AG04450 (cell line): ENCODE measurements around the gene SIM2. TPM values are rescaled to one million over a fixed set of nuclear protein-coding genes. Genes with fewer than 3 reads are reported as not detected.

Experiments used
- CTCF ChIA-PET: fragments of 300-600, 350-600 bp; formaldehyde crosslinking; extraction: SDS; loops from one replicate; lab custom pipeline; 2022; ENCODE audit warnings: antibody characterized with exemption, inconsistent platforms; lab: Charles Lee
- POLR2A ChIA-PET: fragments of 350-600 bp; formaldehyde crosslinking; extraction: SDS; loops from one replicate; lab custom pipeline; 2021; ENCODE audit warnings: antibody characterized with exemption, inconsistent platforms; lab: Yijun Ruan, JAX
- DNase-seq: peaks from one replicate; pipeline ENCODE4 v3.0.0-alpha.2; 2011; ENCODE audit warnings: low read depth, low spot score
- H3K27ac ChIP-seq: one replicate; pipeline ENCODE4 v1.5.1; 2012; ENCODE audit warnings: low read depth, low read length, control low read depth
- H3K27me3 ChIP-seq: one replicate; pipeline ENCODE4 v1.6.0; 2012; ENCODE audit warnings: low read length; ENCODE audit not compliant: control insufficient read depth, insufficient read depth
- H3K4me3 ChIP-seq: 2 replicates; pipeline ENCODE4 v1.5.1; 2011; ENCODE audit warnings: mild to moderate bottlenecking, low read depth, low read length, control low read depth
- H3K9me3 ChIP-seq: 2 replicates; pipeline ENCODE4 v1.5.1; 2012; ENCODE audit warnings: low read length; ENCODE audit not compliant: control insufficient read depth, insufficient read depth
- CTCF ChIP-seq: IDR thresholded peaks from 2 replicates; pipeline ENCODE4 v1.5.1; 2011; ENCODE audit warnings: low read depth, low read length, control low read depth, inconsistent platforms
- polyA plus RNA-seq: library from polyadenylated mRNA; depleted of rRNA; stranded (reverse); fragments of >200 nt; gene quantifications from 2 replicates; pipeline ENCODE4 v1.2.3, GENCODE V29; 2011

SIM2 gene
- polyA plus RNA-seq, 1 experiment: 0.46 TPM

DNA sequence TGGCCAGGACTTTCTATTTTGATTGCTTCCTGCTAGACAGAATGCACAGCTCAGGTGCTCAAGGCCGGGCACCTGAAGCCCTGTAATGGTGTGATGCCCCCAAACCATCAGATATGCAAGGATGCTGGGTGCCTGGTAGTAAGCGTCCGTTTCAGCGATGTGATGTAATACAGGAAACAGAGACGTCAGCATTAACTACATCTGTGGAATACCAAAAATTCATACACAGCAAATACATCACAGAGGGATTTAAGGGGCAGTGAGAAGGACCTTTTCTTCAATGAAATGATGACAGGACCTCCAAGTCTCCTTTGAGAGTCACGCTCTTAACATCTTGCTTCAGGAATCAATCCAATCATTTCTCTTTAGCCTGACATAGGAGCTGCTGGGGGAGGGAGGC is 64.4 kb downstream of the SIM2 start:
- Histone ChIP-seq H3K4me3 (no peak overlapping the region), H3K27me3 (no peaks in the 10 kb centered on the region), H3K9me3 (no peaks in the 10 kb centered on the region; the same call in 1 of the 2 replicates), H3K27ac (no peak overlapping the region)
- no peak for DNase-seq
- ChIA-PET CTCF (interaction anchor here (1.3 kb wide), 1 partner anchor 16 kb away, joined by 3 read pairs; no protein-coding TSS in a partner anchor), POLR2A (no interaction called here)
- TF ChIP-seq CTCF: no peak

GRCh38 chr21:36765229-36765628 is 66.3 kb downstream of the SIM2 start:
- no peaks in the 10 kb centered on the region; the same call in 1 of the 2 replicates for H3K9me3 ChIP-seq
- H3K27ac ChIP-seq: no peak overlapping the region
- H3K27me3 ChIP-seq: peaks cover 2% of the 10 kb centered on the region
- no peak for DNase-seq
- TF ChIP-seq CTCF: no peak
- H3K4me3 ChIP-seq: no peak overlapping the region
- ChIA-PET POLR2A (no interaction called here), CTCF (no interaction called here)

GRCh38 chr21:36766511-36766910 is 67.6 kb downstream of the SIM2 start:
- Histone ChIP-seq H3K9me3 (no peaks in the 10 kb centered on the region; the same call in 1 of the 2 replicates), H3K27me3 (peaks cover 2% of the 10 kb centered on the region), H3K27ac (no peak overlapping the region), H3K4me3 (no peak overlapping the region)
- no peak for DNase-seq
- POLR2A ChIA-PET: no interaction called here
- TF ChIP-seq CTCF: no peak
- CTCF ChIA-PET: no interaction called here

DNA sequence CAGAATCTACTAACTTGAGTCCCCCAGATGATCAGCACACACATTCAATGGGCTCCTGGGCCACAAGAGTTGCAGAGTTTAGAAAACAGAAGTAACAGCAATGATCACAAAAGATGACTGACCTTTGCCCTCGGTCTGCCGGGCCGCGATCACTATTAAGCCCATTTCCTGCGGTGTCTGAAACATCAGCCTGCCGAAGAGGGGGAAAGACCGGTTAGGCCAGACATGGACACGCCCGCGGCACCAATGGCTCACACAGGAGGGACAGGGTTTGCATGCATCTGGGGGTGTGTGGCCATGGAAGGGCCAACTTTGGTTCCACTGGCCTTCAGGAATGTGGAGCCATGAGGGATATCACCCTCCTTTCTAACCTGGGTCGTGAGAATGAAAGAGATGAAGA is 68.2 kb downstream of the SIM2 start:
- CTCF ChIA-PET: no interaction called here

GRCh38 chr21:36768496-36768895 is 69.6 kb downstream of the SIM2 start:
- no peak for DNase-seq

More for the DNA sequence above, 68.2 kb downstream of the SIM2 start:
- H3K4me3 ChIP-seq: no peak overlapping the region
- no peak for TF ChIP-seq CTCF
- no peak for DNase-seq
- H3K27ac ChIP-seq: no peak overlapping the region
- POLR2A ChIA-PET: no interaction called here
- H3K27me3 ChIP-seq: peaks cover 2% of the 10 kb centered on the region
- no peaks in the 10 kb centered on the region; the same call in 1 of the 2 replicates for H3K9me3 ChIP-seq

More at GRCh38 chr21:36768496-36768895, 69.6 kb downstream of the SIM2 start:
- ChIA-PET CTCF (interaction anchor here (1.0 to 1.4 kb wide), 2 partner anchors 86 to 149 kb away, joined by 3 read pairs; no protein-coding TSS in a partner anchor), POLR2A (no interaction called here)
- Histone ChIP-seq H3K9me3 (no peaks in the 10 kb centered on the region; the same call in 1 of the 2 replicates), H3K27me3 (peaks cover 2% of the 10 kb centered on the region), H3K4me3 (no peak overlapping the region), H3K27ac (no peak overlapping the region)
- TF ChIP-seq CTCF: no peak
